Uterus (tissue), 2 donors: ENCODE data around the gene MFAP3L.

ENCODE experiments used
- POLR2A ChIP-seq, 2 donors: fragments of 450-650 bp; IDR thresholded peaks; one replicate each; pipeline ENCODE4 v1.6.1; 2016; ENCODE audit warnings: antibody characterized with exemption in 2 of 2, mild to moderate bottlenecking in 1 of 2, moderate library complexity in 1 of 2
- TF ChIP-seq, protein P1 (sequence below), 4 experiments: fragments of 200-600 bp in 2 of 4; fragments of 450-650 bp in 2 of 4; sonication (generic) in 2 of 4; IDR thresholded peaks; one replicate each; pipeline ENCODE4 v1.5.1; 2016 to 2019; ENCODE audit warnings: antibody characterized with exemption in 4 of 4, mild to moderate bottlenecking in 2 of 4, moderate library complexity in 1 of 4

DNA sequence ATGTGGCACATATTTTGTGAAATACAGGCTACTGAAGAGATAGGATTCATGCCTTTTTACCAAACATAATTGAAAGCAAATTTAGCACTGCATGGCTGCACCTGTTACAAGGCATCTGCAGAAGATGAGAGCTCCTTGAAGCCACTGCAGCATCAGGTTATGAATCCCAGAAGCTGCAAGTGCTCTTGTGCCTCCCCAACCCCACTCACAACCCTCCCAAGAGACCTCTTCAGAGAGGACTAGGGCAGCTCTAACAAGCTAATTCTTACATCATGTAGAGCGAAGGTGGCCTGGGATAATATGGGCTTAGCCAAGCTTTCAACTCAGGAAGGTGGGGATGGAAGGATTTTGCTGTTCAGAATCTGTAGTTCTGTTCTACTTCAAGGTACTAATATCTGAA lies 27.2 kb downstream of the MFAP3L start:
- TF ChIP-seq, protein P1, sequence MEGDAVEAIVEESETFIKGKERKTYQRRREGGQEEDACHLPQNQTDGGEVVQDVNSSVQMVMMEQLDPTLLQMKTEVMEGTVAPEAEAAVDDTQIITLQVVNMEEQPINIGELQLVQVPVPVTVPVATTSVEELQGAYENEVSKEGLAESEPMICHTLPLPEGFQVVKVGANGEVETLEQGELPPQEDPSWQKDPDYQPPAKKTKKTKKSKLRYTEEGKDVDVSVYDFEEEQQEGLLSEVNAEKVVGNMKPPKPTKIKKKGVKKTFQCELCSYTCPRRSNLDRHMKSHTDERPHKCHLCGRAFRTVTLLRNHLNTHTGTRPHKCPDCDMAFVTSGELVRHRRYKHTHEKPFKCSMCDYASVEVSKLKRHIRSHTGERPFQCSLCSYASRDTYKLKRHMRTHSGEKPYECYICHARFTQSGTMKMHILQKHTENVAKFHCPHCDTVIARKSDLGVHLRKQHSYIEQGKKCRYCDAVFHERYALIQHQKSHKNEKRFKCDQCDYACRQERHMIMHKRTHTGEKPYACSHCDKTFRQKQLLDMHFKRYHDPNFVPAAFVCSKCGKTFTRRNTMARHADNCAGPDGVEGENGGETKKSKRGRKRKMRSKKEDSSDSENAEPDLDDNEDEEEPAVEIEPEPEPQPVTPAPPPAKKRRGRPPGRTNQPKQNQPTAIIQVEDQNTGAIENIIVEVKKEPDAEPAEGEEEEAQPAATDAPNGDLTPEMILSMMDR (IDR thresholded peaks at IDR 0.05), result no peak
- no peak for TF ChIP-seq POLR2A (IDR thresholded peaks at IDR 0.05)
